GM23248 (cell line): Measurements from ENCODE around the gene KIZ.

ENCODE experiments used
- EZH2 ChIP-seq: fragments of 200-600 bp; sonication (generic); IDR thresholded peaks from 2 replicates; pipeline ENCODE4 v1.6.1; 2018; ENCODE audit warnings: antibody characterized with exemption, mild to moderate bottlenecking; ENCODE audit not compliant: insufficient read depth, poor library complexity, severe bottlenecking
- EZH2phosphoT487 ChIP-seq: fragments of 200-600 bp; sonication (generic); IDR thresholded peaks from 2 replicates; pipeline ENCODE4 v1.6.1; 2018; ENCODE audit warnings: antibody characterized with exemption, moderate library complexity, mild to moderate bottlenecking, low read depth; ENCODE audit not compliant: insufficient read depth

- TF ChIP-seq EZH2phosphoT487 (no peak), EZH2 (no peak)
Observed at GRCh38 chr20:21224217-21224616, 98.3 kb downstream of the KIZ start.
